Caki2 (cell line): ENCODE measurements around the gene PCSK2. TPM values are rescaled to one million over a fixed set of nuclear protein-coding genes. Genes with fewer than 3 reads are reported as not detected.
"Not testable (repeated sequence)": the region's sequence is repeated elsewhere in the genome, so short reads cannot be mapped to it uniquely, and the experiment has no call there.

Experiments
- DNase-seq: peaks from one replicate; pipeline ENCODE4 v3.0.0-alpha.2; 2015; ENCODE audit warnings: low read depth
- in situ Hi-C: cut with HindIII; loops from 2 replicates; pipeline ENCODE4 v1.10.0; 2016; ENCODE audit warnings: low sequenced_read_pairs, low pct_unique_long_range_greater_than_20kb, mixed read lengths
- total RNA-seq: library from RNA; depleted of rRNA; stranded (reverse); fragments of >200 nt; shearing (Covaris generic); gene quantifications from 2 replicates; pipeline ENCODE4 v1.2.3, GENCODE V29; 2014; ENCODE audit warnings: low replicate concordance; rRNA removed

PCSK2 gene, protein sequence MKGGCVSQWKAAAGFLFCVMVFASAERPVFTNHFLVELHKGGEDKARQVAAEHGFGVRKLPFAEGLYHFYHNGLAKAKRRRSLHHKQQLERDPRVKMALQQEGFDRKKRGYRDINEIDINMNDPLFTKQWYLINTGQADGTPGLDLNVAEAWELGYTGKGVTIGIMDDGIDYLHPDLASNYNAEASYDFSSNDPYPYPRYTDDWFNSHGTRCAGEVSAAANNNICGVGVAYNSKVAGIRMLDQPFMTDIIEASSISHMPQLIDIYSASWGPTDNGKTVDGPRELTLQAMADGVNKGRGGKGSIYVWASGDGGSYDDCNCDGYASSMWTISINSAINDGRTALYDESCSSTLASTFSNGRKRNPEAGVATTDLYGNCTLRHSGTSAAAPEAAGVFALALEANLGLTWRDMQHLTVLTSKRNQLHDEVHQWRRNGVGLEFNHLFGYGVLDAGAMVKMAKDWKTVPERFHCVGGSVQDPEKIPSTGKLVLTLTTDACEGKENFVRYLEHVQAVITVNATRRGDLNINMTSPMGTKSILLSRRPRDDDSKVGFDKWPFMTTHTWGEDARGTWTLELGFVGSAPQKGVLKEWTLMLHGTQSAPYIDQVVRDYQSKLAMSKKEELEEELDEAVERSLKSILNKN
- total RNA-seq: 0.91 and 1.4 TPM in 2 replicates

DNA sequence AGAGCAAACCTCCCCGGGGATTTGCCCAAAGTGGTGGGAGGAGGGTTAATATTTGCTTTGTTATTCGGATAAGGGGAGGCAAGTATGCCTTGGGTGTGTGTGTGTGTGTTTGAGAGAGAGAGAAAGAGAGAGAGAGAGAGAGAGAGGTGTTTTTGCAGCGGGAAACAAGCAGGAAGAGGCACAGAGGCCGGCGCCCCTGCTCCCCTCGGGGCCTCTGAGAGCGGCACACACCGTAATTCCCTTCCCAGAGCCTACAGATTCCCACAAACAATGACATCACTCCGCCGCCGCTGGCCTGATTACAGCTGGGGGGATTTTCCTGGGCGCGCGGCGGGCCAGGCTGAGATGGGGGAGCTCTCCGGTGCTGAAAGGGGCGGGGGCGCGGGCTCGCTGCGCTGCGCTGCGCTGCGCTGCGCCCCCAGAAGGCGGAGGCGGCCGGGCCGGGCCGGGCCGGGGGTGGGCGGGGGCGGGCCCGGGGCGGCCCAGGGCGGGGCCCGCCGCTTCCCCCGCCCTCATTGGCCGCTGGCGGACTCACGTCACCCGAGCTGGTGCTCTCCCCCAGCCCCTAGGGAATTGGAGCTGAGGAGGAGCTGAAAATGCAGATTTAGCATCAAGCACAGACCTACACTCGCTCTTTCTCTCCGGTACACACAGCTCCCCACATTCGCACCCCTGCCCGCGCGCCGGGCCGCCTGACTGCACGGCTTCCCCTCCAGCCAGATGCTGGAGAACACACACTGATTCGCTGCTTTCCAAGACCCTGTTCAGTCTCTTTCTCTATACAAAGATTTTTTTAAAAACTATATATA is at the start of gene PCSK2:
Gene PCSK2, plus strand, starts transcription at position 631 of the 809 bp plus-strand sequence. CDS start 266 bp downstream, outside the sequence.
- in situ Hi-C loops: no loop called here
- DNase-seq: peak; percentile 85

DNA sequence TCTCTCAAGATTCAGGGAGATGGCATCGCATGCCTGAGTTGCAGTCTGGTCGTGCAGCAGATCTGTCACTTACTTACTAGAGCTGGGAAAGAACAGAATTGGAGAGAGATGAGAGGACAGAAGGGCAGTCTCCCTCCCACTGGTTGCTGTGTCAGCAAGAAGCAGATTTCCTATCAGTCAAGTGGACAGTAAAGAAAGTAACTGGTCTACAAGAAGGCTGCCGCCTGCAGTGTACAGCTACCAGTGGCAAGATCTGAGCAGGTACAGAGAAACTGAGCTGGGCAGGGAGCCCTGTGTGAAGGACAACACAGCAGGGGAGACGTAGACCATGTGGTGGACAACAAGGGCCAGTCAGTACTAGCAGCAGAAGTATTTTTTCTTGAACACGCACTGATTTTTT is 49.5 kb upstream of the PCSK2 start:
- in situ Hi-C loops: no loop called here
- no peak for DNase-seq

DNA sequence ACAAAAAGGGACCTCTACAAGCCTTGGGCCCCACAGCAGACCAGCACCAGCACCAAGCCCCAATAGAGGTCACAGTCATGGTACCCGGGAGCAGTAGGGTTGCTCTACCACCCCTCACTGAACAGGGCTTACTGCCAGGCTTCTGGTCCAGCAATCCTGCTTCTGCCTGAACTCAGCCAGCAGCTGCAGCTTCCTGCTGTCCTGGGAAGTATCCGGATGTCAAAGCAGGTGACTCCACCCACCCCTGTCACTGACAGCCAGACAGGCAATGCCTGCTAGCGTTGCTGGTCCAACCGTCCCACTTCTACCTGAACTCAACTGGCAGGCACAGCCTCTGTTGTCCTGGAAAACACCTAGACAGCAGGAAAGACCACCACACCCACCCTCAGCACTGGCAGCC is 47.0 kb upstream of the PCSK2 start:
- in situ Hi-C loops: no loop called here
- DNase-seq: no peak

DNA sequence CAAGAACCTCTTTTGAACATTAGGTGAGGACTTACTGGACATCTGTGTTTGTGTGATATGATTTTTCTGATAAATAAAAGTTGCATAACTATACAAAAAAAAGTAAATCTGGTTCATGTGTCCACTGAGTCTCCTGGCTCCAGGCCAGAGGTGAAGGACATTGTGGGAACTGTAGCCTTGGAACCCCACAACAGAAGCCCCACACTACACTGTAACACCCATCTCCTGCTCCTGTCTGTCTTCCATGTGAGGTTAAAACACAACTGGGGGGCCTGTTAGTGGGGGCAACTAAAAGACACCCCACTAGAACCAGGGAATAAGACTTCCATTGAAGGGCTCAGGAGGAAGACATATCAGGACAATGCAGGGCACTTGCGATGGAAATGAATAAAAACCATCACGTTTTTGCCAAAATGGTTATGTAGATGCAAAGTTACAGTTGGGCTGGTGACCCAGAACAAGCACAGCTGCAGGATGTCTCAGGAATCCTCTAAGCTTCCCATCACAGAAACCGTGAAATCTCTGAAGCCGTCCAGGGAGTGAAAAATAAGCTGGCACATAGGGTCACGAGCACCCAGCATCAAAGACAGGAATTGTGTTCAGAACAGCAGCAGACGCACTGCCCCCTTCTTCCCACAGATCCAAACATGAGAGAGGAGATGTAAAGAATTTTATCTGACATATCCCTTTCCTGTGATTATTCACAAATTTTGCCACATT is 36.7 kb upstream of the PCSK2 start:
- no peak for DNase-seq
- in situ Hi-C loops: no loop called here

DNA sequence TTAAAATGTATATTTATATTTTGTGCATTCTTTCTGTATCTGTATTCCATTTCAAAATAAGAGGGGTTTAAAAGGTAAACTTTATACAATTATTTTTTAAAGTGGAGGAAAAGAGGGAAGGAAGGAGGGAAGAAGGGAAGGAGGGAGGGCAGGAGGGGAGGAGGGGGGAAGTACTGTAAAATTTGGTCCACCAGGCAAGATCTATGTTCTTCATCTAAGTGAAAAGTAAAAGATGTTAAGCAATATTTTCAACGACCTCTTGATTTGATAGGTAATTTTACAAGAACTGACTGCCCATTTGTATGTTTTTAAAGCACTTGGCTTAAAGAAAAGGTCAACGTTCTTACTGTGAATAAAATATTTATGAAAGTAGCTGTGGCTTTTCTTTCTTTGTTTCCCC is 29.8 kb upstream of the PCSK2 start:
- DNase-seq: no peak
- in situ Hi-C loops: no loop called here

DNA sequence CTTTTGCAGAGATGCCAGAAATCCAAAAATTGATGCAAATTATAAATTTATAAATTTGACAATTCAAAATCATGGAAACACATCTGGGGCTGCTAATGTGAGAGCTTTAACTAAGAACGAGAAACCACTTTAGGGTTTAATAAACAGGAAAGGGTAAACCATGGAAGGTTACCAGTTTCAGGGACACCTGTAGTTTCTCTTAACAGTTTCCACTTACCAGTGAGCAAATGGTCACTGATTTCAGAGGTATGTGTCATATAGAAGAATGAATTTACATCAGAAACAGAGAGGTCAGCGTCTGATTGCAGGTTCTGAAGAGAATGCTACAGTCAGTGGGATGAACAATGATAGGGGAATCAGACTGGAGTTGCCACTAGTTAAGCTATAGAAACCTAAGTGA is 24.8 kb upstream of the PCSK2 start:
- in situ Hi-C loops: no loop called here
- DNase-seq: no peak

DNA sequence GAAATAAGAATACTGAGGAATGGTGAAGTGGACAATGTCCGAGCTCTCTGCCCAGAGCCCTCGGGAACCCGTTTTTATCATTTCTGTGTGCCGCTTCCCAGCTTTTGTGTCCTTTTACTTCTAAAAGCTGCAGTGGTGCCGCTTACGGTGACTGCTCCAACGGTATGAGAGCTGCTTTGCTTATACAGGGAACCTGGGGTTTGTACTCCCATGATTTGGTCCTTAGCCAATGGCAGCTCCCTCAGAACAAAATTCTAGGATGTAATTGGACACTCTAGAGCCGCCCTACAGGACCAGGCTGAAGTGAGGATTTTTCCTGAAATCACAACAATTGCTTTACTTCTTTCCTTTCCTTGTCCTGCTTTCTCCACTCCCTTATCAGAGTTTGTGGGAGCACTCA is 24.2 kb upstream of the PCSK2 start:
- in situ Hi-C loops: no loop called here
- no peak for DNase-seq

DNA sequence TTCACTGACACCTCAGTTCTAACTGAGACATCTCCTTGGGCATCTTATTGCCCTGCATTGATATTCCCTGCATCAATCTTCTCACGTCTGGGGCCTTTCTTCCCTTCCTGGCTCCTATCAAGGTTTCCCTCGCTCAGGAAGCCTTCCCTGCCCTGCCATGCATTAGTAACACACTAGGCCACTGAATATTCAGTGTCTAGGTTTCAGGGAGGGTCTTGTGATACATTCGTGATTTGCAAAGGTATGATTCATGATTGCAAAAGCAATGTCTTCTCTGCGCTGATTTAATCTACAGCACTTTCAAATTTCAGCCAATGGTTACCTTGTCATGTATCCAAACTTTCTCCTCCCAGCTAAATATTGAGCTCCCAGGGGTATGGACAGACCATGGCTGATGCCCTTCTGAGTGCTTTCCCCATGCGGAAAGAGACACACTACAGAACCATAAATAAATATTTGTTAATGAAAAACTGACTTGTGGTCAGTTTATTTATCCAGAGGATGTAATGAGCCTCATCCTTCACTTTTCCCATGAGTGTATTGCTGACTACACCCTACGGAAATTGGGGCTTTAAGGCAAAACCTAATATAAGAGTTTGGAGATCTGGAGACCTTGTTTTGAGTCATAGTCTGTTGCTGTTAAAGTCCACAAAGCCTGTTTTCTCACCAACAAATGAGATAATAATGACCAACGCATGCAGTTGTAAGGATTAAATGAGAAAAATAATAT is 21.6 kb upstream of the PCSK2 start:
- in situ Hi-C loops: no loop called here
- peak; percentile 96 for DNase-seq

DNA sequence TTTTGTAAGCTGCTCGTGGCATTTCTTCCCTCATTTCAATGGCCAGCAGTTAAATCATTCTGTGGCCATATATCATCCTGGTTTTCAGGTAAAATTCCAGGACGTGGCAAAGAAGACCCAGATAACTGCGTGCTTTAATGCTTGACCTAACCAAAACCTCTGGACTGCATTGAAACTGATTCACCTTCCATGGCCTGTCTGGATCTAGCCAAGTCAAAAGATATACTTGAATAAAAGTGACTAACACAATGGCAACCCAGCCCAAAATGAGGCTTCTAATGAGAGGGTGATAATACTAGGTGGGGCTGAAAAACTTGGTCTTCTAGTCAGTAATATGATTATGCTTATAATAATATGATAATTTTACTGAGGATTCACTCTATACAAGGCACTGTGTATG is 16.5 kb upstream of the PCSK2 start:
- peak; percentile 48 for DNase-seq
- in situ Hi-C loops: no loop called here

DNA sequence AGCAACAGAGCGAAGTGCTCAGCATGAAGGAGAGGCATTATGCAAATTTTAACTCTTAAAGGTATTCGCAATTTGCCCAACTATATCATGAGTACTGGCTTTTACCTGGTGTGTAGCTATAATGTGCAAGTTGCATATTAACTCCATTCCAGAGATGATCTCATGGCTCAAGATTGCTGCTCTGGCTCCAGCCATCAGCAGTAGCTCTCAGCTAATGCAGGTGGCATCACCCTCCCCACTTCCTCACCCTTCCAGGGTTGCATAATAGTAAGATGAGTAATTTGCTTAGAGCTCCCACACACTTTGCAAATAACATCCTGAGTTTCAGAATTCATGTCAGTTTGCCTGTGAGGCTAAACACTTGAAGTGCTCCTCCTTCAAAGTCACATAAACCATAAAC is 15.9 kb upstream of the PCSK2 start:
- in situ Hi-C loops: no loop called here
- DNase-seq: peak; percentile 84

DNA sequence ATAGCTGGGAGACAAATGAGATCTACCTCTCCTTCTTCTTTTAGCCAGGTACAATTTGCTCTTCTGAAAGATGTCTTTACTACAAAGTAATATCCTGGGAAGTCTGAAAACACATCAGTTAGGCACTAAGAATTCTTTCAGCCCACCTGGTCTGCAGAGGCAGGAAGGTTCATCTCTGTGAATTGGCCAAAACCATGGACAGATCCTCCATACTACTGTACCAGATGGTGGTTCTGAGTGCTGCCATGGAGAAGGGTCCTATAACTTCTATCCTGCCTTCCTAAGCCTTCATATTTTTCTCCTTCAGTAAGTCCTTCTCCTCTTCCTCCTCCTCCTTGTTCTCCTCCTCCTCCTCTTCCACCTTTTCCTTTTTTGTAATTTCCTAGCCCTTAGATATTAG is 11.7 kb upstream of the PCSK2 start:
- DNase-seq: no peak
- in situ Hi-C loops: no loop called here

DNA sequence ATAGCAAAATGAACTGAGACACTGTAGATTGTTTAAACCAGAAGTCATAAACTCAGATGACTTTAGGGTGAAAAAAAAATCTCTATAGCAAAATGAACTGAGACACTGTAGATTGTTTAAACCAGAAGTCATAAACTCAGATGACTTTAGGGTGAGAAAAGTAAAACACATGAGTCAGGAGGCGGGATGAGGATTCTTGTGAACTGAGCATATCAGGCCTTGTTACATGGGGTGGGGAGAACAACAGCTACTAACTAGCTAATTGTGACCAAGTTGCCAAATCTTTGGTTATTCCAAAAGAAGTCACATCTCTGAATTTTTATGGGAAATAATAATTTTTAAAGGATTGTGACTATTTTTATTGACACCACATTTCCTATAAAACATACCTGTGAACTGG is 7.0 kb upstream of the PCSK2 start:
- DNase-seq, in situ Hi-C loops: not testable (repeated sequence)

DNA sequence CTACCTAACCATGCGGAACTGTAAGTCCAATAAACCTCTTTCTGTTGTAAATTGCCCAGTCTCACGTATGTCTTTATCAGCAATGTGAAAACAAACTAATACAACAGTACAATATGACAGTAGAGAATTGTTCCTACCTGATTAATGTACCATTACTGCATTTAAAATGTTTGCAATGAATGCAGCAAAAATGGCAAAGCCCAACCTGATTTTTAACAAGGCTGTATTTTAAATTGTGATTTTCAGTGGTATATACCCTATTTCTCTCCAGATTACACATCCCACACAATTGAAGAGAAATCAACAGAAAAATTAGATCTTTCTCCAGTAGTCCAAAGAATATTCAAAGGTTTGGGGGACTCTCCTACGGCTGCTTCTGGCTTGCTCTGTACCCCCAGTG is 3.3 kb upstream of the PCSK2 start:
- in situ Hi-C loops: no loop called here
- no peak for DNase-seq

DNA sequence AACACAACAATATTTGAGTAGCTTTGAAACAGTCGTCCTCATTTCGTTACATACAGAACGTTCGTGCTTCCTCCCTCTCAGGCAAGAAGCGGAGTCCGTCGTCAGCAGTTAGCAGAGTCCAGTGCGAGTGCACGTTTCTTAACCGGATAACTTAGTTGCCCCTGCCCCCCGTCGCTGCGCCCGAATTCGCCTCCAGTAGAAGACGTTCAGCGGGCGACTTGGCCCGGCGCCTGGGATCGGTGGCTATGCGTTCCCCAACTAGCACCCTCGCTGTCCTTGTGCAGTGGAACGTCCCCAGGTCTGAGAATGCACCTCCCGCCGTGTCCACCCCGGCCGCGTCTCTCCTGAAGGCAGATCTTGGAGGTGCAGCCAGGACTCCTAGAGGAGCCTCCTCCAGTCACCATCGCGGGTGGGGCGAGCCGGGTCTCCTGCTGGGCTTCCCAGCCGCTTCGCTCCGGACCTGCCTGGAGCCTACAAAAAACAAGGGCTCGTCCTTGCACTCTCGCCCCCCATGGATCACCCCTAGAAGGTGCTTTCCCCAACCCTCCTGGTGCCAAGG is 910 bp upstream of the PCSK2 start:
- no peak for DNase-seq
- in situ Hi-C loops: no loop called here

DNA sequence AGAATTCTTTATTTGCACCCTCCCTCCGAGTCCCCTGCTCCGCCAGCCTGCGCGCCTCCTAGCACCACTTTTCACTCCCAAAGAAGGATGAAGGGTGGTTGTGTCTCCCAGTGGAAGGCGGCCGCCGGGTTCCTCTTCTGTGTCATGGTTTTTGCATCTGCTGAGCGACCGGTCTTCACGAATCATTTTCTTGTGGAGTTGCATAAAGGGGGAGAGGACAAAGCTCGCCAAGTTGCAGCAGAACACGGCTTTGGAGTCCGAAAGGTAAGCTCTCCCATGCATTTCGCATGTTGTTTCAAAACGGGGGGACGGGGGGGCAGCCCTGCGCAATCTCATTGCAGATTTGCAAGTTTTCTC is 357 bp downstream of the PCSK2 start:
- no peak for DNase-seq
- in situ Hi-C loops: no loop called here

DNA sequence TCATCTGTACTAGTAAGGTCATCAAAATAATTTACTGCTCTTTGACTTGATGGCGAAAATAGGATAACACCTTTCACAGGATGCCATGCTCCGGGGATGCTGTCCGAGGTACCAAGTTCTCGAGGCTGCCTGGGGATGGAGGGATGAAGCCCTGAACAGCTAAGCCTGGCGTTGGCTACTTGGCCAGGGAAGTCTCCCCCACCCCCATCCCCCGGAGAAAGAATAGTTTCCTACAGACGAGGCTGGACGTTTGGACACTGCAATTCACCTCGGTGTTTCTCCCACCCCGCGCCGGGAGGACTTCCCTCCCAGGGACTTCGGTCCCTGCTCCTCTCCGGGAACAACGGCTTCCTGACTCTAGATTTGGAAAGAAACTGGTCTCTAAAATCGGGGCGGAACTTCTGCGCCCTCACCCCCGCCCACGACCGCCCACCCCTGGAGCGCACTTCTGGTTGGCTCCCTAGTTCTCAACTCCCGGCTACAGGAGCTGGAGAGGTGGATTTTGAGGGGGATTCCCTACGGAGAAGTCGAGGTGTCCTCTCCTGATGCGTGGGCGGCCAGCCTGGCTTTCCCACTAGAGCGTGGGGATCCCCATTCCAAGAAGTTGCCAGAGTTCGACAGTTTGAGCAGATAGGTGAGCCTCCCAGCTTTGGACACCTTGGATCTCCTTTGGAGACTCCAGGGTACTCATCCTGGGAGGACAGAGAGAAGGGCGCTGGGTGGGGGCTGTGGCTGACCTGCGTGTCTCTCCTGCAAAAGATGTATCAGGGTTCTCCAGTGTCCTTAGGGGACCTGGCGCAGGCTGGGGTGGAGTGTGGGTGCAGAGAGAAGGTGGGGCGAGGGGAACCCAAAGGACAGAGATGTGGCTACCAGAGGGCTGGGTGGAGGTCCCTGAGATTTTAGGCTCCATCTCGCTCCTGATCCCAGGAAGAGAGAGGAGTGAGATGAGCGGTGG is 1.1 kb downstream of the PCSK2 start:
- DNase-seq: no peak

DNA sequence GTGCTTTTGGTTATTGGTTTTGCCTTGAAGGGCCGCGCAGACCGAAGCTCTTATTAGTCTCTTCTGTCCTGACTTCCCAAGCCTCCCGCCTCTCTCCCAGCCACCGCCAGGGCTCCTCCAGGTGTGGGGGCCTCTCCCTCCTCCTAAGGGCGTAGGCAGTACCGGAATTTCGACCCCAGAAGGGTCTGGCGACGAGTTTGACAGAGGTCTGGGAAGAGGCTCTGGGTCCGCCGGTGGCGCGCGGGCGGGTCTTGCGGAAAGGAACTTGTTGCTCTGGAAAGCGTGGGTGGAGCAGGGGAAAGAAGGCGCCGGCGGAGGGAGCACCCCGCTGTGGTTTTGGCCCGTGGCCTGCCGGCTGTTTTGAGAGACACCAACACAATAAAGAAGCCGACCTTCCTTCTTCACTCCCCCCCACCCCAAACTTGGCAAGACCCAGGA is 1.8 kb downstream of the PCSK2 start:
- DNase-seq: no peak
- in situ Hi-C loops: no loop called here

More for the DNA sequence above, 1.1 kb downstream of the PCSK2 start:
- in situ Hi-C loops: no loop called here
